Liver (tissue), 9 donors: ENCODE data around the gene LHCGR. TPM values are rescaled to one million over a fixed set of nuclear protein-coding genes. Genes with fewer than 3 reads are reported as not detected.

Experiments
- DNase-seq: peaks from one replicate; pipeline ENCODE4 v3.0.0-alpha.2; 2017; ENCODE audit warnings: low spot score
- H3K27ac ChIP-seq, 2 donors: one replicate each; pipeline ENCODE4 v1.7.0; 2013; ENCODE audit warnings: inconsistent platforms in 2 of 2, low read length in 2 of 2, control low read depth in 1 of 2, low read depth in 1 of 2, mild to moderate bottlenecking in 1 of 2
- H3K27me3 ChIP-seq, 4 donors: one replicate each; pipeline versions ENCODE4 v1.6.1 to v1.7.0; 2013; ENCODE audit warnings: low read length in 3 of 4, inconsistent platforms in 1 of 4, mild to moderate bottlenecking in 1 of 4, moderate library complexity in 1 of 4; ENCODE audit not compliant: control insufficient read depth in 4 of 4, insufficient read depth in 4 of 4
- H3K36me3 ChIP-seq, 4 donors: one replicate each; pipeline versions ENCODE4 v1.6.1 to v1.7.0; 2013; ENCODE audit warnings: low read length in 3 of 4, mild to moderate bottlenecking in 3 of 4, low read depth in 1 of 4, moderate library complexity in 1 of 4; ENCODE audit not compliant: control insufficient read depth in 4 of 4, insufficient read depth in 3 of 4
- H3K4me1 ChIP-seq, 4 donors: one replicate each; pipeline versions ENCODE4 v1.6.1 to v1.7.0; 2013; ENCODE audit warnings: low read length in 3 of 4, mild to moderate bottlenecking in 3 of 4, moderate library complexity in 1 of 4; ENCODE audit not compliant: control insufficient read depth in 4 of 4, insufficient read depth in 4 of 4
- H3K4me3 ChIP-seq, 3 donors: one replicate each; pipeline versions ENCODE4 v1.6.1 to v1.7.0; 2013; ENCODE audit warnings: low read length in 3 of 3, control low read depth in 1 of 3, low read depth in 1 of 3, mild to moderate bottlenecking in 1 of 3
- H3K9ac ChIP-seq, 2 donors: one replicate each; pipeline ENCODE4 v1.7.0; 2013; ENCODE audit warnings: low read length in 2 of 2, mild to moderate bottlenecking in 2 of 2, moderate library complexity in 2 of 2, control low read depth in 1 of 2, low read depth in 1 of 2
- H3K9me3 ChIP-seq, 4 donors: one replicate each; pipeline versions ENCODE4 v1.6.1 to v1.7.0; 2013; ENCODE audit warnings: low read length in 3 of 4; ENCODE audit not compliant: control insufficient read depth in 4 of 4
- EGR1 ChIP-seq, 2 donors: IDR thresholded peaks; 2 replicates each; pipeline ENCODE4 v1.6.1; 2016 to 2018; ENCODE audit warnings: antibody characterized with exemption in 2 of 2, low read depth in 2 of 2
- FOXA1 ChIP-seq: IDR thresholded peaks from 2 replicates; pipeline ENCODE4 v1.6.1; 2016; ENCODE audit warnings: antibody characterized with exemption
- FOXA2 ChIP-seq: IDR thresholded peaks from 2 replicates; pipeline ENCODE4 v1.6.1; 2016; ENCODE audit warnings: antibody characterized with exemption
- GABPA ChIP-seq, 2 donors: IDR thresholded peaks in 1 of 2; conservative IDR thresholded peaks in 1 of 2; 2 replicates each; pipeline ENCODE4 v1.6.1; 2016; ENCODE audit warnings: antibody characterized with exemption in 2 of 2, mild to moderate bottlenecking in 1 of 2, moderate library complexity in 1 of 2
- HNF4A ChIP-seq, 2 donors: conservative IDR thresholded peaks; 2 replicates each; pipeline ENCODE4 v1.6.1; 2016; ENCODE audit warnings: antibody characterized with exemption in 2 of 2, mild to moderate bottlenecking in 2 of 2
- HNF4G ChIP-seq: IDR thresholded peaks from 2 replicates; pipeline ENCODE4 v1.6.1; 2016; ENCODE audit warnings: antibody characterized with exemption
- JUND ChIP-seq, 2 donors: IDR thresholded peaks; 2 replicates each; pipeline ENCODE4 v1.6.1; 2016; ENCODE audit warnings: antibody characterized with exemption in 2 of 2
- NR2F2 ChIP-seq: IDR thresholded peaks from 2 replicates; pipeline ENCODE4 v1.6.1; 2016; ENCODE audit warnings: antibody characterized with exemption
- RAD21 ChIP-seq, 2 donors: IDR thresholded peaks; 2 replicates each; pipeline ENCODE4 v1.6.1; 2016; ENCODE audit warnings: antibody characterized with exemption in 2 of 2, mild to moderate bottlenecking in 2 of 2
- RXRA ChIP-seq, 2 donors: IDR thresholded peaks; 2 replicates each; pipeline ENCODE4 v1.6.1; 2017 to 2018; ENCODE audit warnings: antibody characterized with exemption in 2 of 2, mild to moderate bottlenecking in 1 of 2
- SP1 ChIP-seq: IDR thresholded peaks from 2 replicates; pipeline ENCODE4 v1.6.1; 2018; ENCODE audit warnings: antibody characterized with exemption, mild to moderate bottlenecking
- TAF1 ChIP-seq: conservative IDR thresholded peaks from 2 replicates; pipeline ENCODE4 v1.6.1; 2016; ENCODE audit warnings: antibody characterized with exemption, mild to moderate bottlenecking
- YY1 ChIP-seq: IDR thresholded peaks from 2 replicates; pipeline ENCODE4 v1.6.1; 2016; ENCODE audit warnings: antibody characterized with exemption, mild to moderate bottlenecking
- WGBS: extraction: QIAGEN DNeasy Blood & Tissue Kit; methylation state at CpG from one replicate; pipeline ENCODE4 v1.1.7; 2013; 5-methylcytosine and 5-hydroxymethylcytosine counted together
- polyA plus RNA-seq, 2 donors: library from polyadenylated mRNA; stranded (reverse) in 1 of 2; unstranded in 1 of 2; fragments of 200-250 nt in 1 of 2; fragments of >200 nt in 1 of 2; fragmentation: Nextera tagmentation in 1 of 2; extraction: Ambion mirVana in 1 of 2; gene quantifications; one replicate each; pipeline versions ENCODE4 v1.2.1 to v1.2.3, GENCODE V29; 2013 to 2015
- total RNA-seq, 2 donors: library from RNA; depleted of rRNA; stranded (reverse); fragments of >200 nt; gene quantifications; one replicate each; pipeline ENCODE4 v1.2.3, GENCODE V29; 2014
- TF ChIP-seq, protein P1 (sequence below): fragments of 150-350 bp; IDR thresholded peaks from 2 replicates; pipeline ENCODE4 v1.5.1; 2017; ENCODE audit warnings: improper control_type of control experiment, low read depth, low read length; ENCODE audit not compliant: missing input control
- TF ChIP-seq, protein P2 (sequence below): IDR thresholded peaks from 2 replicates; pipeline ENCODE4 v1.6.1; 2016; ENCODE audit warnings: antibody characterized with exemption
- TF ChIP-seq, protein P3 (sequence below): IDR thresholded peaks from 2 replicates; pipeline ENCODE4 v1.6.1; 2016; ENCODE audit warnings: antibody characterized with exemption, mild to moderate bottlenecking
- TF ChIP-seq, protein P4 (sequence below): IDR thresholded peaks from 2 replicates; pipeline ENCODE4 v1.6.1; 2016; ENCODE audit warnings: antibody characterized with exemption
- TF ChIP-seq, protein P5 (sequence below): IDR thresholded peaks from 2 replicates; pipeline ENCODE4 v1.6.1; 2016; ENCODE audit warnings: antibody characterized with exemption
- donor health status: healthy.
- donor health status: healthy.
- donor health status: healthy.
- donor health status: healthy.
- donor health status: healthy.

The LHCGR gene
- total and polyA plus RNA-seq, 4 donors = not detected

DNA sequence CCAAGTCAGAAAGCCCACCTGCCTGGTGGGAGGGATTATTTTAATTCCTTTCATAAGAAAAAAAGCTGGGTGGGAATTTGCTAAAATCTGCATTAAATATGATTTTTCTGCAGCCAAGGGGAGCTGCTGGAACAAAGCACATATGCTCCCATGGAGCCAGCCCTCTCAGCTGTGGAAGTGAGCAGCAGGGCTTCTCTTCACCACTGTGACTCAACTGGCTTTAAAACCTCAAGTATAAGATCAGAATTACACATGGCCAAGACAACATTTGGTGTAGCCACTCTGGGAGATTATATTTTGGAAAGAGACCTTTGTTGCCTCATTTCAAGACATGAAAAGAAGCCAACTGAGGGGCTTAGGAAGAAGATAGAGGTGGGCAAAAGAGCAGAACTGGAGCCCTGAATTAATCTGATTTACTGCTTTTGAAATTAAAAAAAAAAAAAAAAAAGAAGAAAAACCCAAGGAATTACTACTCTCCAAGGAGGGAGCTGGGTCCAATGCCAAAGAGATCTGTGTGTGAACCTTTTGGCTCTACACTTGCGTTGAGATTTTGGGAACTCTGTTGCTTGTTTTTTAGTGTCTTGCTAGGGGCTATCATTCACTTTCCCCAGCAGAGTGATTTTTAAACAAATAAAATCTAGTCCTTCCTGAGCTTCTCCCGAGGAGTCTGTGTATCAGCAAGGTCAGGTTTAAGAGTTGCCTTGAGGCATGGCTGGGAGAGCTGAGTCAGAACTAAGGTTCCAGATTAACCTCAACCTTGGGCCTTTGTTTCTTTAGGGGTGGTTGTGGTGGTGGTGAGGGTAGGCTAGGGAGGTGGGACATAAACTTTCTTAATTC lies 6.0 kb downstream of the LHCGR start:
- Histone ChIP-seq H3K4me3 (no peak overlapping the region), H3K27ac (no peak overlapping the region), H3K27me3 (peaks cover 0 to 3% (median 0%) of the 10 kb centered on the region in 4 donors), H3K4me1 (no peaks in the 10 kb centered on the region), H3K9me3 (no peaks in the 10 kb centered on the region), H3K36me3 (no peaks in the 10 kb centered on the region), H3K9ac (no peak overlapping the region)
- no peak for DNase-seq
- TF ChIP-seq, protein P1, sequence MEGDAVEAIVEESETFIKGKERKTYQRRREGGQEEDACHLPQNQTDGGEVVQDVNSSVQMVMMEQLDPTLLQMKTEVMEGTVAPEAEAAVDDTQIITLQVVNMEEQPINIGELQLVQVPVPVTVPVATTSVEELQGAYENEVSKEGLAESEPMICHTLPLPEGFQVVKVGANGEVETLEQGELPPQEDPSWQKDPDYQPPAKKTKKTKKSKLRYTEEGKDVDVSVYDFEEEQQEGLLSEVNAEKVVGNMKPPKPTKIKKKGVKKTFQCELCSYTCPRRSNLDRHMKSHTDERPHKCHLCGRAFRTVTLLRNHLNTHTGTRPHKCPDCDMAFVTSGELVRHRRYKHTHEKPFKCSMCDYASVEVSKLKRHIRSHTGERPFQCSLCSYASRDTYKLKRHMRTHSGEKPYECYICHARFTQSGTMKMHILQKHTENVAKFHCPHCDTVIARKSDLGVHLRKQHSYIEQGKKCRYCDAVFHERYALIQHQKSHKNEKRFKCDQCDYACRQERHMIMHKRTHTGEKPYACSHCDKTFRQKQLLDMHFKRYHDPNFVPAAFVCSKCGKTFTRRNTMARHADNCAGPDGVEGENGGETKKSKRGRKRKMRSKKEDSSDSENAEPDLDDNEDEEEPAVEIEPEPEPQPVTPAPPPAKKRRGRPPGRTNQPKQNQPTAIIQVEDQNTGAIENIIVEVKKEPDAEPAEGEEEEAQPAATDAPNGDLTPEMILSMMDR = no peak
- TF ChIP-seq EGR1 (IDR thresholded peaks at IDR 0.05; ENCODE audit: low read depth in 2 of 2) = no peak
- TF ChIP-seq HNF4A (conservative IDR thresholded peaks at IDR 0.05) = no peak
- no peak for TF ChIP-seq GABPA (IDR thresholded peaks at IDR 0.05 in 1 of 2, conservative IDR thresholded peaks at IDR 0.05 in 1 of 2)
- no peak for TF ChIP-seq RXRA (IDR thresholded peaks at IDR 0.05)
- no peak for TF ChIP-seq FOXA1
- TF ChIP-seq, protein P2, sequence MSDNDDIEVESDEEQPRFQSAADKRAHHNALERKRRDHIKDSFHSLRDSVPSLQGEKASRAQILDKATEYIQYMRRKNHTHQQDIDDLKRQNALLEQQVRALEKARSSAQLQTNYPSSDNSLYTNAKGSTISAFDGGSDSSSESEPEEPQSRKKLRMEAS = no peak
- no peak for TF ChIP-seq NR2F2
- no peak for TF ChIP-seq JUND (IDR thresholded peaks at IDR 0.05)
- no peak for TF ChIP-seq TAF1
- TF ChIP-seq RAD21 (IDR thresholded peaks at IDR 0.05) = no peak
- no peak for TF ChIP-seq FOXA2
- no peak for TF ChIP-seq YY1
- TF ChIP-seq, protein P3, sequence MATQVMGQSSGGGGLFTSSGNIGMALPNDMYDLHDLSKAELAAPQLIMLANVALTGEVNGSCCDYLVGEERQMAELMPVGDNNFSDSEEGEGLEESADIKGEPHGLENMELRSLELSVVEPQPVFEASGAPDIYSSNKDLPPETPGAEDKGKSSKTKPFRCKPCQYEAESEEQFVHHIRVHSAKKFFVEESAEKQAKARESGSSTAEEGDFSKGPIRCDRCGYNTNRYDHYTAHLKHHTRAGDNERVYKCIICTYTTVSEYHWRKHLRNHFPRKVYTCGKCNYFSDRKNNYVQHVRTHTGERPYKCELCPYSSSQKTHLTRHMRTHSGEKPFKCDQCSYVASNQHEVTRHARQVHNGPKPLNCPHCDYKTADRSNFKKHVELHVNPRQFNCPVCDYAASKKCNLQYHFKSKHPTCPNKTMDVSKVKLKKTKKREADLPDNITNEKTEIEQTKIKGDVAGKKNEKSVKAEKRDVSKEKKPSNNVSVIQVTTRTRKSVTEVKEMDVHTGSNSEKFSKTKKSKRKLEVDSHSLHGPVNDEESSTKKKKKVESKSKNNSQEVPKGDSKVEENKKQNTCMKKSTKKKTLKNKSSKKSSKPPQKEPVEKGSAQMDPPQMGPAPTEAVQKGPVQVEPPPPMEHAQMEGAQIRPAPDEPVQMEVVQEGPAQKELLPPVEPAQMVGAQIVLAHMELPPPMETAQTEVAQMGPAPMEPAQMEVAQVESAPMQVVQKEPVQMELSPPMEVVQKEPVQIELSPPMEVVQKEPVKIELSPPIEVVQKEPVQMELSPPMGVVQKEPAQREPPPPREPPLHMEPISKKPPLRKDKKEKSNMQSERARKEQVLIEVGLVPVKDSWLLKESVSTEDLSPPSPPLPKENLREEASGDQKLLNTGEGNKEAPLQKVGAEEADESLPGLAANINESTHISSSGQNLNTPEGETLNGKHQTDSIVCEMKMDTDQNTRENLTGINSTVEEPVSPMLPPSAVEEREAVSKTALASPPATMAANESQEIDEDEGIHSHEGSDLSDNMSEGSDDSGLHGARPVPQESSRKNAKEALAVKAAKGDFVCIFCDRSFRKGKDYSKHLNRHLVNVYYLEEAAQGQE = no peak
- TF ChIP-seq, protein P4, sequence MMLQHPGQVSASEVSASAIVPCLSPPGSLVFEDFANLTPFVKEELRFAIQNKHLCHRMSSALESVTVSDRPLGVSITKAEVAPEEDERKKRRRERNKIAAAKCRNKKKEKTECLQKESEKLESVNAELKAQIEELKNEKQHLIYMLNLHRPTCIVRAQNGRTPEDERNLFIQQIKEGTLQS = no peak
- TF ChIP-seq, protein P5, sequence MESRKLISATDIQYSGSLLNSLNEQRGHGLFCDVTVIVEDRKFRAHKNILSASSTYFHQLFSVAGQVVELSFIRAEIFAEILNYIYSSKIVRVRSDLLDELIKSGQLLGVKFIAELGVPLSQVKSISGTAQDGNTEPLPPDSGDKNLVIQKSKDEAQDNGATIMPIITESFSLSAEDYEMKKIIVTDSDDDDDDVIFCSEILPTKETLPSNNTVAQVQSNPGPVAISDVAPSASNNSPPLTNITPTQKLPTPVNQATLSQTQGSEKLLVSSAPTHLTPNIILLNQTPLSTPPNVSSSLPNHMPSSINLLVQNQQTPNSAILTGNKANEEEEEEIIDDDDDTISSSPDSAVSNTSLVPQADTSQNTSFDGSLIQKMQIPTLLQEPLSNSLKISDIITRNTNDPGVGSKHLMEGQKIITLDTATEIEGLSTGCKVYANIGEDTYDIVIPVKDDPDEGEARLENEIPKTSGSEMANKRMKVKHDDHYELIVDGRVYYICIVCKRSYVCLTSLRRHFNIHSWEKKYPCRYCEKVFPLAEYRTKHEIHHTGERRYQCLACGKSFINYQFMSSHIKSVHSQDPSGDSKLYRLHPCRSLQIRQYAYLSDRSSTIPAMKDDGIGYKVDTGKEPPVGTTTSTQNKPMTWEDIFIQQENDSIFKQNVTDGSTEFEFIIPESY = no peak
- no peak for TF ChIP-seq HNF4G
- no peak for TF ChIP-seq SP1
- WGBS = 68% methylated on average over 2 of the region's 2 CpGs
